ENCODE data around the gene CKS1B. TPM values are rescaled to one million over a fixed set of nuclear protein-coding genes. Genes with fewer than 3 reads are reported as not detected.

CKS1B gene
- total RNA-seq, 1 donor = 23.2 TPM

GRCh38 chr1:155022136-155022926 lies 47.9 kb downstream of the CKS1B start:
- H2AFZ ChIP-seq (ENCODE audit: low read length) = no peak overlapping the region
- H4K20me1 ChIP-seq (ENCODE audit: insufficient read depth, low read length) = peaks cover 7% of the 10 kb centered on the region
- no peaks in the 10 kb centered on the region for H3K79me2 ChIP-seq (ENCODE audit: insufficient read depth, low read length)
- H3K9me3 ChIP-seq (ENCODE audit: low read depth, low read length) = no peaks in the 10 kb centered on the region
- no peak overlapping the region for H3K4me2 ChIP-seq (ENCODE audit: insufficient read depth, low read length)
- H3K27me3 ChIP-seq (ENCODE audit: insufficient read depth, low read length) = no peaks in the 10 kb centered on the region
- no peak overlapping the region for H3K4me3 ChIP-seq (ENCODE audit: insufficient read depth, low read length)
- TF ChIP-seq, protein P1, sequence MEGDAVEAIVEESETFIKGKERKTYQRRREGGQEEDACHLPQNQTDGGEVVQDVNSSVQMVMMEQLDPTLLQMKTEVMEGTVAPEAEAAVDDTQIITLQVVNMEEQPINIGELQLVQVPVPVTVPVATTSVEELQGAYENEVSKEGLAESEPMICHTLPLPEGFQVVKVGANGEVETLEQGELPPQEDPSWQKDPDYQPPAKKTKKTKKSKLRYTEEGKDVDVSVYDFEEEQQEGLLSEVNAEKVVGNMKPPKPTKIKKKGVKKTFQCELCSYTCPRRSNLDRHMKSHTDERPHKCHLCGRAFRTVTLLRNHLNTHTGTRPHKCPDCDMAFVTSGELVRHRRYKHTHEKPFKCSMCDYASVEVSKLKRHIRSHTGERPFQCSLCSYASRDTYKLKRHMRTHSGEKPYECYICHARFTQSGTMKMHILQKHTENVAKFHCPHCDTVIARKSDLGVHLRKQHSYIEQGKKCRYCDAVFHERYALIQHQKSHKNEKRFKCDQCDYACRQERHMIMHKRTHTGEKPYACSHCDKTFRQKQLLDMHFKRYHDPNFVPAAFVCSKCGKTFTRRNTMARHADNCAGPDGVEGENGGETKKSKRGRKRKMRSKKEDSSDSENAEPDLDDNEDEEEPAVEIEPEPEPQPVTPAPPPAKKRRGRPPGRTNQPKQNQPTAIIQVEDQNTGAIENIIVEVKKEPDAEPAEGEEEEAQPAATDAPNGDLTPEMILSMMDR (IDR thresholded peaks at IDR 0.05; ENCODE audit: extremely low read depth, low read depth, low read length) = no peak
- DNase-seq (ENCODE audit: insufficient read length, low spot score, missing footprints) = no peak
- H3K27ac ChIP-seq (ENCODE audit: low read depth, low read length) = no peak overlapping the region
- H3K4me1 ChIP-seq (ENCODE audit: insufficient read depth, low read length) = peaks cover 15% of the 10 kb centered on the region
- no peaks in the 10 kb centered on the region for H3K36me3 ChIP-seq (ENCODE audit: insufficient read depth, low read length)

DNA sequence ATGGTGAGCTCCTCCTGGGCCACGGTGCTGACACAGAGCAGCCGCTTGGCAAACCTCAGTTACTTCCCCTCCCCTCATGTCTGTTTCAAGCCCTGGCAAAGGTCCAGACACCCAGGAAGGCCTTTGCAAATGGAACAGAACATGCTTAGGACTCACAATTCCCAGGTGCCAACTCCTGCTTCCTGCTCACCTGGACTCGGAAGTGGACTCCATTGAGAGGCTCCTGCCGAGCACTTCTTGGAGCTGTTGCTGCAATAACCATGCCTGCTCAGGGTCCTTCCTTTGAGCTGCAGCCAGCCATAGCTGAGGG lies 48.4 kb downstream of the CKS1B start:
- DNase-seq (ENCODE audit: insufficient read length, low spot score, missing footprints) = no peak
- H4K20me1 ChIP-seq (ENCODE audit: insufficient read depth, low read length) = peaks cover 4% of the 10 kb centered on the region
- no peak overlapping the region for H2AFZ ChIP-seq (ENCODE audit: low read length)
- H3K4me2 ChIP-seq (ENCODE audit: insufficient read depth, low read length) = no peak overlapping the region
- H3K36me3 ChIP-seq (ENCODE audit: insufficient read depth, low read length) = no peaks in the 10 kb centered on the region
- TF ChIP-seq, protein P1 (IDR thresholded peaks at IDR 0.05; ENCODE audit: extremely low read depth, low read depth, low read length) = no peak
- no peaks in the 10 kb centered on the region for H3K79me2 ChIP-seq (ENCODE audit: insufficient read depth, low read length)
- H3K27ac ChIP-seq (ENCODE audit: low read depth, low read length) = no peak overlapping the region
- no peak overlapping the region for H3K4me3 ChIP-seq (ENCODE audit: insufficient read depth, low read length)
- peaks cover 12% of the 10 kb centered on the region for H3K4me1 ChIP-seq (ENCODE audit: insufficient read depth, low read length)
- no peaks in the 10 kb centered on the region for H3K9me3 ChIP-seq (ENCODE audit: low read depth, low read length)
- H3K27me3 ChIP-seq (ENCODE audit: insufficient read depth, low read length) = no peaks in the 10 kb centered on the region

DNA sequence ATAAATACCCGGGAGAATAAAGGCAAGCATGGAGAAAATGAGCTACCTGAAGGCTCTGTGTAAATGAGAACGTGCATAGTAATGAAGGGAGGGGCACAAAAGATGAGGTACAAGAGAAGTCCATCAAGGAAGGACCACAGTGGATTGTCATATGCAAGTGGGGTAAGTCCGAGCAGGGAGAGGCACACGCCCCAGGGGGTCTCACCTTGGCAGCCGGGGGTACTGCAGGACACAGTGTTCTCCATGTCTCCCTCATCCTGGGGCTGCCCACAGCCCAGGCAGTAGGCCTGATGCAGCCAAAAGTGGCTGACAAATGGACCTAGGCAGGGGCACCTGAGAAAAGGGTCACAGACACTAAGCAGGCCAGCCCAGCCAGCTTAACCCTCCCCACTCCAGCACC lies 49.1 kb downstream of the CKS1B start:
- no peaks in the 10 kb centered on the region for H3K9me3 ChIP-seq (ENCODE audit: low read depth, low read length)
- H3K27me3 ChIP-seq (ENCODE audit: insufficient read depth, low read length) = no peaks in the 10 kb centered on the region
- no peak overlapping the region for H3K4me2 ChIP-seq (ENCODE audit: insufficient read depth, low read length)
- peaks cover 3% of the 10 kb centered on the region for H4K20me1 ChIP-seq (ENCODE audit: insufficient read depth, low read length)
- H3K27ac ChIP-seq (ENCODE audit: low read depth, low read length) = no peak overlapping the region
- H2AFZ ChIP-seq (ENCODE audit: low read length) = no peak overlapping the region
- no peak for DNase-seq (ENCODE audit: insufficient read length, low spot score, missing footprints)
- no peaks in the 10 kb centered on the region for H3K36me3 ChIP-seq (ENCODE audit: insufficient read depth, low read length)
- H3K79me2 ChIP-seq (ENCODE audit: insufficient read depth, low read length) = no peaks in the 10 kb centered on the region
- TF ChIP-seq, protein P1 (IDR thresholded peaks at IDR 0.05; ENCODE audit: extremely low read depth, low read depth, low read length) = no peak
- peaks cover 6% of the 10 kb centered on the region for H3K4me1 ChIP-seq (ENCODE audit: insufficient read depth, low read length)
- H3K4me3 ChIP-seq (ENCODE audit: insufficient read depth, low read length) = no peak overlapping the region

DNA sequence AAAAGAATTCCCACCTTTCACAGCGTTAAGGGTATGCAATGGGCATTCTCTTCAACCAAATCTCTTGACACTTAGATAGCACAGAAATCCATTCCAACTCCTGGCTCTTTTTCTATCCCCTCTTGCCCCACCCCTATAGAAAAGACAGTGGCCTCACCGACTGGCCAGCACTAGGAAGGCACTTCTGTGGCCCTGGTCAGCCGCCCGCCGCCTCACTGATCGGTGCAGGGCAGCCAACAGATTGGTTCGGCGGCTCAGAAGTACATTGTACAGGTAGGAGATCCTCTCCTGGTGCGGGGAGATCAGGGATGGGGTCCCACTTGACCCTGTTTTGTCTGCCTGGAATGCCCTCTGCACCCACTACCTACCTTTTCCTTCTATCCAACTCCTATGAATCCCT lies 49.8 kb downstream of the CKS1B start:
- Histone ChIP-seq H3K9me3 (ENCODE audit: low read depth, low read length) (no peaks in the 10 kb centered on the region), H4K20me1 (ENCODE audit: insufficient read depth, low read length) (no peaks in the 10 kb centered on the region), H3K36me3 (ENCODE audit: insufficient read depth, low read length) (no peaks in the 10 kb centered on the region), H3K79me2 (ENCODE audit: insufficient read depth, low read length) (no peaks in the 10 kb centered on the region), H3K4me1 (ENCODE audit: insufficient read depth, low read length) (no peaks in the 10 kb centered on the region), H3K27ac (ENCODE audit: low read depth, low read length) (no peak overlapping the region), H2AFZ (ENCODE audit: low read length) (no peak overlapping the region), H3K4me2 (ENCODE audit: insufficient read depth, low read length) (no peak overlapping the region), H3K4me3 (ENCODE audit: insufficient read depth, low read length) (no peak overlapping the region), H3K27me3 (ENCODE audit: insufficient read depth, low read length) (no peaks in the 10 kb centered on the region)
- DNase-seq (ENCODE audit: insufficient read length, low spot score, missing footprints) = no peak
- TF ChIP-seq, protein P1 (IDR thresholded peaks at IDR 0.05; ENCODE audit: extremely low read depth, low read depth, low read length) = no peak
